Left ventricle myocardium superior (tissue), 1 donor: ENCODE measurements around the gene TMC8. TPM values are rescaled to one million over a fixed set of nuclear protein-coding genes. Genes with fewer than 3 reads are reported as not detected.
"Not testable (repeated sequence)": the region's sequence is repeated elsewhere in the genome, so short reads cannot be mapped to it uniquely, and the experiment has no call there.

ENCODE experiments used
- ATAC-seq: fragments of 200-7000 bp; cut with Tn5 transposase; one replicate; pipeline ENCODE4 v1.9.1; 2020; ENCODE audit warnings: mild to moderate bottlenecking, moderate library complexity
- DNase-seq: peaks from one replicate; pipeline ENCODE4 v3.0.0-alpha.2; 2020
- intact Hi-C: fragments of 100-400 bp; cut with micrococcal nuclease; formaldehyde crosslinking; loops from one replicate; pipeline ENCODE4 v1.11.0; 2022
- long read RNA-seq: library from polyadenylated mRNA; unstranded; transcript quantifications from one replicate; pipeline ENCODE4 v2.0.0, GENCODE V29; 2021
- total RNA-seq: library from RNA; stranded (reverse); fragmentation: NEBNext Ultra II Directional; extraction: Animal tissue kit (Norgen Biotek cat#: 25700); gene quantifications from one replicate; pipeline ENCODE4 v1.2.1, GENCODE V29; 2021
- donor health status: DM: no; HTN: yes; CAD: no; lungs with severe emphysema.

The TMC8 gene, protein sequence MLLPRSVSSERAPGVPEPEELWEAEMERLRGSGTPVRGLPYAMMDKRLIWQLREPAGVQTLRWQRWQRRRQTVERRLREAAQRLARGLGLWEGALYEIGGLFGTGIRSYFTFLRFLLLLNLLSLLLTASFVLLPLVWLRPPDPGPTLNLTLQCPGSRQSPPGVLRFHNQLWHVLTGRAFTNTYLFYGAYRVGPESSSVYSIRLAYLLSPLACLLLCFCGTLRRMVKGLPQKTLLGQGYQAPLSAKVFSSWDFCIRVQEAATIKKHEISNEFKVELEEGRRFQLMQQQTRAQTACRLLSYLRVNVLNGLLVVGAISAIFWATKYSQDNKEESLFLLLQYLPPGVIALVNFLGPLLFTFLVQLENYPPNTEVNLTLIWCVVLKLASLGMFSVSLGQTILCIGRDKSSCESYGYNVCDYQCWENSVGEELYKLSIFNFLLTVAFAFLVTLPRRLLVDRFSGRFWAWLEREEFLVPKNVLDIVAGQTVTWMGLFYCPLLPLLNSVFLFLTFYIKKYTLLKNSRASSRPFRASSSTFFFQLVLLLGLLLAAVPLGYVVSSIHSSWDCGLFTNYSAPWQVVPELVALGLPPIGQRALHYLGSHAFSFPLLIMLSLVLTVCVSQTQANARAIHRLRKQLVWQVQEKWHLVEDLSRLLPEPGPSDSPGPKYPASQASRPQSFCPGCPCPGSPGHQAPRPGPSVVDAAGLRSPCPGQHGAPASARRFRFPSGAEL
- total RNA-seq, result 1.5 TPM
- long read RNA-seq, partial matches to known transcripts, result 1 of 1 reads
- long read RNA-seq, other reads (novel, unspliced or antisense), result 0 of 1 reads

DNA sequence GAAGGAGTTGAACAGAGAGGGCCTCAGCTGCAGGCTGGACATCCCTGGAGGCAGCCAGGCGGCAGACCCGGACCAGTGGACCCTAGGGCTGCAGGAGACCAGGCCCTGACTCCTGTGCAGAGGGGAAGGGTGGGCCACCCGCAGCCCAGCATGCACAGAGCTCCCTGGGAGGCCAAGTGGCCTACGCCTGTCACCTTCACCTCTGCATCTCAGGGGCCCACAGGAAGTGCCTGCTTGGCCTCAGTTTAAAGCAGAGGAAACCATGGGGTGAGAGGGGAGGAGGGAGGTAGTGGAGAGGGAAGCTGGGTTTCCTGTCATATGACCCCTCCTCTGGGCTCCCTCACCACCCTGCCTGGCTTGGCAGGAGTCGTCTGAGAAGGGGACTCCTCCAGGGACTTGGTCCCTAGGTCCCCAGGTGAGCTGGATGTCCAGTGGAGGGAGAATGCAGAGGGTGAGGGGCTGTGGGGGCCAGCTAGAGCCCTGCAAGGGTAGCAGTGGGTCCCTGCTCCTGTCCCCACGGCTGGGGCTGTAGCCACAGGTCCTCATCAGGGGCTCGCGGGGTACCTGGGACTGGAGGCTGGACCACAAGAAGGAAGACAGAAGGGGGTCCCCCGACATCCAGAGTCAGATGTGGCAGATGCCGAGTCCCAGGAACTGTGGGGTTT lies at the start of gene TMC8:
Gene TMC8, plus strand, starts transcription at position 335 of the 665 bp plus-strand sequence. CDS start 818 bp downstream, outside the sequence.
- intact Hi-C loops, result no loop called here
- ATAC-seq, result no peak
- peak; percentile 53 for DNase-seq

DNA sequence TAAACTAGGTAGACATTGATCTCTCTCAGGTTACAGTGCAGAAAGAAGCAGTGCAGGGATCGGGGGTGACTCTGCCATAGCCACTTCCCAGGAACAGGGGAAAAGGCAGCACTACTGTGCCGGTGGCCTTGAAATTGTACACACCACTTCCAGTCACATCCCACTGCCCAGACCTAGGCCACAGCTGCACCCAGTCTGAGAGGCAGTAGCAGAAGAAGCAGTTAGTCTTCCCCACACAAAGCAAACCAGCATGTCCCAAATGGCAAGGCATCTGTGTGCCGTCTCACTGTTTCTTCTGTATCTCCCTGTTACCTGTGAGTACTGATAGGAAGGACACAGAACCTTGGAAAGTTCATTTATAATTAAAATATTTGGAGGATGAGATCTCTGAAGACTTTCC lies 49.0 kb upstream of the TMC8 start:
- DNase-seq (no peak), ATAC-seq (peak; percentile 17)
- intact Hi-C loops, result no loop called here

DNA sequence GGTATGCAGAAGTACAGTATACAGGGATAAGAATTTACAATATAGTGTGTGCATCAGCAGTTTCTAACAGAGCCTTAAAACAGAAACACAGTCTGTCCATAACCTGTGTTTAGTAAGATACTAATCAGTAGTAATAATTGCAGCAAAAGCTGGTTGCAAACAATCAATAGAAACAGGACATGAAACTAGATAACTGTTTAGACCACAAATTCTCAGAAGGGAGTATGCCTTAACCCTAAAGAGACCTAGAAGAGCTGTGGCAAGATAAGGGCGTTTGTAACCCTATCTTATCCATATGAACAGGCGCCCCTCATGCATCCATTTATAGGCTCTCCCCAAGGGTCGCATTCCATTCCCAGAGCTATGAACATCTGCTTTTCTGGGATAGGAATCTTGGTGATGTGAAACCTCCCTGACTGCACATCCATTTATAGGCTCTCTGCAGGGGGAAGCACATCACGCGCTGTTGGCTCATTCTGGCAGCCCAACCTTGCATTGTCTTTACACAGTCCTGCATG lies 48.2 kb upstream of the TMC8 start:
- intact Hi-C loops, DNase-seq: not testable (repeated sequence)
- ATAC-seq, result peak; percentile 33

DNA sequence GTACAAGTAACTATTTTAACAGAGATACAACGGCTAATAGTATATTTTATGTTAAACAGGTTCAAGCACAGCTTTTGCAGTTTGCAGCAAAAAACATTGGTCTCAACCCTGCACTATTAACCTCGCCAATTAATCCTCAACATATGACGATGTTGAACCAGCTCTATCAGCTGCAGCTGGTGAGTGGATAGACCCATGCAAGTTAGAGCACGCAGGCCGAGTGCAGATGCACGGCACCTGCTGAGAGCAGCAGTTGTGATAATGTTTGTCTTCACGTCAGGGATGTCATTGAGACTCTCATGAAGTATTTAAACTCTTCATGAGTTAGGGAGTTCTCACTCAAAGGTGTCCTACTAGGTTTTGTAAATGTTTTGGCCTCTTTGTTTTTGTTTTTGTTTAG lies 47.6 kb upstream of the TMC8 start:
- intact Hi-C loops, result no loop called here
- ATAC-seq, result peak; percentile 40

DNA sequence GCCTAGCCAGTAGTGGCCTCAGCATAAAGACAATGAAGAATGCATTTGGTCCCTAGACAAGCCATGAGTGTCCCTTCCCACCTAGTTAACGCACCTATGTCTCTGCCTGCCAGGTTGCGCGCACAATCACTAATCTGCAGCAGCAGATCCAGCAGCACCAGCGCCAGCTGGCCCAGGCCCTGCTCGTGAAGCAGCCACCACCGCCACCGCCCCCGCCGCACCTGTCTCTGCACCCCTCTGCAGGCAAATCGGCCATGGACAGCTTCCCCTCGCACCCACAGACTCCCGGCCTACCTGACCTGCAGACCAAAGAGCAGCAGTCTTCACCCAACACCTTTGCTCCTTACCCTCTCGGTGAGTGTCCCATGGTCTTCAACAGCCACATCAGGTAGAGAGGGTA lies 43.8 kb upstream of the TMC8 start:
- intact Hi-C loops, result no loop called here
- no peak for DNase-seq
- no peak for ATAC-seq

More for the DNA sequence above, 47.6 kb upstream of the TMC8 start:
- DNase-seq, result no peak

DNA sequence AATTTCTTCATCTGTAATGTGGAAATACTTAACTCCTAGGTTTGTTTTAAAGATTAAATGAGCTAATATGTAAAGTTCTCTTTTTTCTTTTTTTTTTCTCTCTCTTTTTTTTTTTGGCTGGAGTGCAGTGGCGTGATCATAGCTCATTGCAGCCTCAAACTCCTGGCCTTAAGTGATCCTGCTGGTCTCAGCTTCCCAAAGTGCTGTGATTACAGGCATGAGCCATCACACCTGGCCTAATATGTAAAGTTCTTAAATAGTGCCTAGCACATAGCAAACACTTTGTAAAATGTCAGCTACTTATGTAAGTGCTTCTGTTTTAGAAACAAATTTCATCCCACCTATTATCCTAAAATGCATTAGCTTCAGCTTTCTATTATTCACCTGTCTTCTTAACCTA lies 42.0 kb upstream of the TMC8 start:
- DNase-seq (no peak), ATAC-seq (peak; percentile 36)
- intact Hi-C loops, result no loop called here

DNA sequence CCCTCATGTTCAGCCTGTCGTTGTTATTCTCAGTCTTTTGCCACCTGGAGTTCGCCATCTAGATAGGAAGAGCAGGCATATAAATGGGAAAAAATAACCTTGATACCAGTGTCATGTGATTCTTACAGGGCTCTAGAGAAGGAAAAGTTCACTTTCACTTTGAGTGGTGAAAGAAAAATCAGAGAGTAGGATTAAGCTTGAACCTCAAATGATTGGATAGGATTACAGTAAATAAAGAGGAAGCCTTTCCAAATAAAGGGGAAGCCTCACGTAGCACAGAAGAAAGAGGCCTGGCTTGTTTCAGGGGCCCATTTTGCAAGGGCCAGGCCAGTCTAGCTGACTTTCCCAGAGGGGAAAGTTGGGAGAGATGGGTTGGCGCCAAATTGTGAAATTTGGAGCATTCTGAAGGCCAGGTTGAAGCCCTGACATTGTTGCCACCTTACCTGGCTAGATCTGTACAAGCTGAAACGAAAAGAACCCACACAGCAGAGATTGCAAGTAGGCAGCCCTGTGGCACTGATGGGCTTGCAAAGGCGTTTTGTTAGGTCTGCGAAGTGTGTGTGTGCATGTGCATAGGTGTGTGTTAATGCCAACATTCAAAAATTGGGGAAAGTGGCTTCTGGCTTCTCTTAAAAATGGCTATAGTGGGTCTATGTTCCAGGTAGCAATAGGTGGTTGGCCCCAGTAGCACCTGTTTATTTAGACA lies 40.8 kb upstream of the TMC8 start:
- intact Hi-C loops, result no loop called here
- DNase-seq (no peak), ATAC-seq (peak; percentile 34)

DNA sequence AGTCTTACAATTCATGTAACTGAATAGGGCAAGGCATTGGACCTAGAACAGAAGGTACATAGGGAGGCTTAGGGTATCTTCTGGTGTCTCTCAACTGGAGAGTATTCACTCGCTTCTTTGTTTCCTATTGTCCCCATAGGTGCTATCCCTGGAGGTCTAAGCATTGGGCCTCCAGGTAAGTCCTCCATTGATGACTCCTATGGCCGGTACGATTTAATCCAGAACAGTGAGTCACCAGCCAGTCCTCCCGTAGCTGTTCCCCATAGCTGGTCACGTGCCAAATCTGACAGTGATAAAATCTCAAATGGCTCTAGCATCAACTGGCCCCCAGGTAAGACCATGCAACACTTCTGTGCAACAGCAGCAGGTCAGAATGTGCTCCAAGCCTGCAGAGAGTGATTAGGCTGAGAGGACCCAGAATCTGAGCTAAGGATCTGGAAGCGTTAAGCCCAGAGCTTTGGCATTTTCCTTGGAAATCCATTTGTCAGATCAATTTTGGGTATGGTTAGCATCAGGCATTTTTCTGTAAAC lies 37.7 kb upstream of the TMC8 start:
- intact Hi-C loops, result no loop called here
- no peak for ATAC-seq
- no peak for DNase-seq

DNA sequence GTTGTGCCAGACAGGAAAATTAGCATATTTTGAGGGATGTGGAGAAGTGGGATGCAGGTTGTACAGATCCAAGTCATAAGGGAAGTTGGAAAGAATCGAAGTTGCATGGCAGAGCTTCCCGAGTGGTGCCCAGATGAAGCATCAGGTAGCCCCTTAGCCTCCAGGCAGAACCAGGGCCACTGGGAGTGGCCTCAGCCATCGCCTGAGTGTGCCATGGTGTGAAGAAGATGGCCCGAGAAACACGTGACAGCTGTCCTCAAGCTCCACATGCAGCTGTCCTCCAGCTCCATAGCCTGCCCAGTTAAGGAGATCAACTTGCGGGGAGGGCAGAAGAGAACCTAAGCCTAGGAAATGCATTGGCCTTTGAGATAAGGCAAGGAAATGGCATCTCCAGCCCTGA lies 35.5 kb upstream of the TMC8 start:
- ATAC-seq (no peak), DNase-seq (no peak)
- intact Hi-C loops, result no loop called here

DNA sequence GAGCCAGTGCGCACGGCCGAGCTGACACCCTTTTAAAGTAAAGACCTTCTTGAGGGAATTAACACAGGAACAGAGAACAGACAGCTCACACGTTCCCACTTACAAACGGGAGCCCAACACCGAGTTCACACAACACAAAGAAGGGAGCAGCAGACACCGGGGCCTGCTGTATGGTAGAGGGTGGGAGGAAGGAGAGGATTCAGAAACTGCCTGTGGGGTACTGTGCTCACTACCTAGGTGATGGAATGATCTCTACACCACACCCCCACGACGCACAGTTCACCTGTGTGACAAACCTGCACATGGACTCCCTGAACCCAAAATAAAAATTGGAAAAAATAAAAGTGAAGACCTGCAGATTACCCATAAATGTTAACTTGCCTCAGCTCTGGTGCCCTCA lies 34.5 kb upstream of the TMC8 start:
- ATAC-seq (no peak), DNase-seq (no peak)
- intact Hi-C loops, result no loop called here

DNA sequence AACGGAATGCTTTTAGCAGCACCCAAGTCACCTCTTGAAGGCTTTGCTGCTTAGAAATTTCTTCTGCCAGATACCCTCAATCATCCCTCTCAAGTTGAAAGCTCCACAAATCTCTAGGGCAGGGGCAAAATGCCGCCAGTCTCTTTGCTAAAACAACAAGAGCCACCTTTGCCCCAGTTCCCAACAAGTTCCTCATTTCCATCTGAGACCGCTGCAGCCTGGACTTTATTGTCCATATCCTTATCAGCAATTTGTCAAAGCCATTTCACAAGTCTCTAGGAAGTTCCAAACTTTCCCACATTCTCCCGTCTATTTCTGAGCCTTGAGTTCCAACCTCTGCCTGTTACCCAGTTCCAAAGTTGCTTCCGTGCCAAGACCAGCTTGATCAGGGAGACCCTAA lies 29.5 kb upstream of the TMC8 start:
- intact Hi-C loops, result no loop called here
- DNase-seq, result no peak
- ATAC-seq, result no peak

DNA sequence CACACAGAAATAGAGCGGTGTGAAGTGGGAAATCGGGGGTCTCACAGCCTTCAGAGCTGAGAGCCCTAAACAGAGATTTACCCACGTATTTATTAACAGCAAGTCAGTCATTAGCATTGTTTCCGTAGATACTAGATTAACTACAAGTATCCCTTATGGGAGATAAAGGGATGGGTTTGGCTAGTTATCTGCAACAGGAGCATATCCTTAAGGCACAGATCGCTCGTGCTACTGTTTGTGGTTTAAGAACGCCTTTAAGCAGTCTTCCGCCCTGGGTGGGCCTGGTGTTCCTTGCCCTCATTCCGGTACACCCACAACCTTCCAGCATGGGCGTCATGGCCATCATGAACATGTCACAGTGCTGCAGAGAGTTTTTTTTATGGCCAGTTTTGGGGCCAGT lies 29.0 kb upstream of the TMC8 start:
- ATAC-seq, result no peak
- intact Hi-C loops, result no loop called here
- DNase-seq, result no peak

DNA sequence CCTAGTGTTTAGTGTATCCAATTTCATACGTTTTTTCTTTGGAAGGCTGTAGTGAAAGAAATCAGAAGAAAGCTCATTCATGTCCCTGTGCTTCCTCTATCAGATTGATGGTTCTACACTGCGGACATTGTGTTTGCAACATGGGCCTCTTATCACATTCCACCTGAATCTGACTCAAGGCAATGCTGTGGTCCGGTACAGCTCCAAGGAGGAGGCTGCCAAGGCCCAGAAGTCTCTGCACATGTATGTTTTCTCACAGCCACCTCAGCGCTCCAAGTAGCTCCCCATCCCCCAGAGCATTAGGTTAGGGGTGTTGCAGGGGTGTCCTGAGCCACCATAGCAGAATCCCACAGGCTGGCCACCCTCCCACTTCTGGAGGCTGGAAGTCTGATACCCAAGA lies 27.3 kb upstream of the TMC8 start:
- intact Hi-C loops, result no loop called here
- no peak for ATAC-seq
- DNase-seq, result no peak

DNA sequence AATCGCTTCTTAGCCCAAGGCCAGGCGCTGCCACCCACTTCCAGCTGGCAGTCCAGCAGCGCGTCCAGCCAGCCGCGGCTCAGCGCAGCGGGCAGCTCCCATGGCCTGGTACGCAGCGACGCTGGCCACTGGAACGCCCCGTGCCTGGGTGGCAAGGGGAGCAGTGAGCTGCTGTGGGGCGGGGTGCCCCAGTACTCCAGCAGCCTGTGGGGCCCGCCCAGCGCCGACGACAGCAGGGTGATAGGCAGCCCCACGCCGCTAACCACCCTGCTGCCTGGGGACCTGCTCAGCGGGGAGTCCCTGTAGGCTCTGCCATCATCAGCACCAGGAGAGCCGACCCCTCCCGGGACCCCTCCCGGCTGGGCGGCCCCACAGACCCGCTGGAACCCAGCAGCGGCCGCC lies 26.0 kb upstream of the TMC8 start:
- no peak for ATAC-seq
- intact Hi-C loops, result no loop called here
- DNase-seq, result no peak

DNA sequence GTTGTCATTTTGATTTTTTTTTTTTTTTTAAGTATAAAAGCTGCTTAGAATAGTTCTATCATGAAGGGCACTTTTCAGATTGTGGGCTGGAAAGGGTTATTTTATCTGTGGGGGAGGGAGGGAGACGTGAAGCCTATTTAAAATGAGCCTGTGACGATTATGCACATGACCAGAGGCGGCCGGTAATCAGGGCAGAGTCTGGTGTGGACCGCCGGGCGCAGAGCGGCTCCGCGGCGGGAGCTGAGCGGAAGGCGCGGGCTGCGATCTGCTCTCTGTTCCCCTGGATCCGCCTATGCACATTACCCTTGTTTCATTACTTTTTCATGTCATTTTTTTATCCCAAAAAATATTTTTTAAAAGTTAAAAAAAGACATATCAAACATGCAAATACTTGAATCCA lies 25.5 kb upstream of the TMC8 start:
- DNase-seq (no peak), ATAC-seq (peak; percentile 24)
- intact Hi-C loops, result no loop called here

DNA sequence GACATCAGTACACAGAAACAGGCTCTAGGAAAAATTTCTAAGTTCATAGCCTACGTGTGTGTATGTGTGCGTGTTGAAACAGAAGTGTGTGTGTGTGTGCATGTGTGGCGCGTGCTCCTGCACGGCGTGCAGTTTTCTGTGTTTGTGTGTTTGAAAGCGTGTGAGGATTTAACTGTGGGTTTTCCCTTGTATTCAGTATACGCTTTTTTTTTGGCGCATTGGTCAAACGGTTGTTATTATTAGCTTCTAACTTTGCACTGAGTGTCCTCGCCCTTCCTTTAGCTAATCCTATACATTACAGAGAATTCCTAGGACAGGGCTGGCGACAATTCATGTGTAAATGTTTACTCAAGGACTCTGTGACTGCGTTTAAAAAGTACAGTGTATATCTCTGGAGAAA lies 25.0 kb upstream of the TMC8 start:
- no peak for DNase-seq
- ATAC-seq, result no peak
- intact Hi-C loops, result no loop called here

DNA sequence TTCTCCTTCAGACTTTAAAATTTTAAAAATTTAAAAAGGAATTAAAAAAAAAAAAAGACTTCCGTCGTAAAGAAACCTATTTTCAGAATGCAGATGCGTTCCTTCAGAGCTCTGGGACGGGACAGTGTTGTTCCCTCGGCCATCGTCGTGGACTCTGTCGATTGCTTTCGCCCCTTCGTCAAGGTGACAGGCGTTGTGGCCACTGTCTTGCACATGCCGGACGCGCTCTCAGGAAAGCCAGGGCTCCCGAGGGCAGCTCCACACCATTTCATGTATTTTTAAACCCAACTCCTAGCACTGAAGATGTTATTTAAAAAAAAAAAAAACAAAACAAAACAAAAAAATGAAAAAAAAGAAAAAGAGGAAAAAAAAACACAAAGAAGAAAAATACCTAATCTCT lies 24.4 kb upstream of the TMC8 start:
- intact Hi-C loops, result no loop called here
- DNase-seq, result no peak
- ATAC-seq, result no peak

DNA sequence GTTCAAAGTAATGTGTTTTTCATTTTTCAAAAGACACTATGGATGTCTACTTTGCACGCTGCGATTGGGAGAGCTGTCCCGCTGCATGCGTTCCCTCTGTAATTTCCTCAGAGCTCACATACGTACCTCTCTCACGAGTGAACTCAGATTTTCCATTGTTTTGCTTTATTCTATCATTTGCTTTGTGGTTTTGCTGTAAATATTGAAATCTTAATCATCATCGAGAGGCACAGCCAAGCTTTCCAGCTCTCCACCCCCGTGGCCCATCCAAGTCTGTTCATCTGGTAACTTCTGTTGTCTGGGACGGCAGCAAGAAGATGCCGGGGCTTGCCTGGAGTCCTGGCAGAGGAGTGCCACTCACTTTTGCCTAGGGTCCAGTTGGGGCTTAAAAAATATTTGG lies 23.1 kb upstream of the TMC8 start:
- ATAC-seq (no peak), DNase-seq (no peak)
- intact Hi-C loops, result no loop called here
